ENCODE data around the gene PDE7B.

The PDE7B gene

GRCh38 chr6:136079701-136080565 is 228.4 kb downstream of the PDE7B start:
- TF ChIP-seq CTCF (IDR thresholded peaks at IDR 0.05; ENCODE audit: borderline replicate concordance, insufficient read depth, low read depth, low read length): no peak
- no peak overlapping the region for H3K4me3 ChIP-seq (ENCODE audit: low read depth, low read length)

GRCh38 chr6:136083540-136083939 is 232.0 kb downstream of the PDE7B start:
- TF ChIP-seq CTCF (IDR thresholded peaks at IDR 0.05; ENCODE audit: borderline replicate concordance, insufficient read depth, low read depth, low read length): no peak

GRCh38 chr6:136084403-136084802 is 232.9 kb downstream of the PDE7B start:
- no peak overlapping the region for H3K4me3 ChIP-seq (ENCODE audit: low read depth, low read length)
- TF ChIP-seq CTCF (IDR thresholded peaks at IDR 0.05; ENCODE audit: borderline replicate concordance, insufficient read depth, low read depth, low read length): no peak

More at GRCh38 chr6:136083540-136083939, 232.0 kb downstream of the PDE7B start:
- no peak overlapping the region for H3K4me3 ChIP-seq (ENCODE audit: low read depth, low read length)

GRCh38 chr6:136085370-136086115 is 234.0 kb downstream of the PDE7B start:
- TF ChIP-seq CTCF (IDR thresholded peaks at IDR 0.05; ENCODE audit: borderline replicate concordance, insufficient read depth, low read depth, low read length): no peak
- H3K4me3 ChIP-seq (ENCODE audit: low read depth, low read length): no peak overlapping the region

- no peak for TF ChIP-seq CTCF (IDR thresholded peaks at IDR 0.05; ENCODE audit: borderline replicate concordance, insufficient read depth, low read depth, low read length)
These were observed 235.2 kb downstream of the PDE7B start for GRCh38 chr6:136086686-136087085.

GRCh38 chr6:136087986-136088385 is 236.5 kb downstream of the PDE7B start:
- TF ChIP-seq CTCF (IDR thresholded peaks at IDR 0.05; ENCODE audit: borderline replicate concordance, insufficient read depth, low read depth, low read length): no peak
- H3K4me3 ChIP-seq (ENCODE audit: low read depth, low read length): no peak overlapping the region

More at GRCh38 chr6:136086686-136087085, 235.2 kb downstream of the PDE7B start:
- no peak overlapping the region for H3K4me3 ChIP-seq (ENCODE audit: low read depth, low read length)

Data from GM12875 (cell line).